GM12892 (cell line): ENCODE data around the gene DSTYK.
A peak's percentile ranks its signal among the peaks of the same experiment; 100 is the strongest.

ENCODE experiments used
- DNase-seq: peaks from one replicate; pipeline ENCODE4 v3.0.0; 2011; ENCODE audit not compliant: insufficient read length
- FAIRE-seq: peaks from 2 replicates; lab custom pipeline; 2011; peaks lifted over from hg19 to GRCh38; lab: Jason Lieb, UNC
- POLR2A ChIP-seq: IDR thresholded peaks from 2 replicates; pipeline ENCODE4 v1.6.1; 2011; ENCODE audit warnings: low read depth, low read length, control low read depth
- POLR2AphosphoS5 ChIP-seq: IDR thresholded peaks from 2 replicates; pipeline ENCODE4 v1.6.1; 2011; ENCODE audit warnings: low read depth, low read length, control low read depth
- TAF1 ChIP-seq: IDR thresholded peaks from 2 replicates; pipeline ENCODE4 v1.6.1; 2011; ENCODE audit warnings: low read depth, mild to moderate bottlenecking, control low read depth, low read length, borderline replicate concordance

Gene DSTYK

GRCh38 chr1:205248793-205249601 is 37.5 kb upstream of the DSTYK start:
- no peak for TF ChIP-seq POLR2A
- no peak for DNase-seq
- no peak for FAIRE-seq

GRCh38 chr1:205247130-205247921 is 35.8 kb upstream of the DSTYK start:
- DNase-seq, result no peak
- peak; percentile 58 for FAIRE-seq
- no peak for TF ChIP-seq POLR2A
- TF ChIP-seq POLR2AphosphoS5, result no peak
- TF ChIP-seq TAF1, result no peak

DNA sequence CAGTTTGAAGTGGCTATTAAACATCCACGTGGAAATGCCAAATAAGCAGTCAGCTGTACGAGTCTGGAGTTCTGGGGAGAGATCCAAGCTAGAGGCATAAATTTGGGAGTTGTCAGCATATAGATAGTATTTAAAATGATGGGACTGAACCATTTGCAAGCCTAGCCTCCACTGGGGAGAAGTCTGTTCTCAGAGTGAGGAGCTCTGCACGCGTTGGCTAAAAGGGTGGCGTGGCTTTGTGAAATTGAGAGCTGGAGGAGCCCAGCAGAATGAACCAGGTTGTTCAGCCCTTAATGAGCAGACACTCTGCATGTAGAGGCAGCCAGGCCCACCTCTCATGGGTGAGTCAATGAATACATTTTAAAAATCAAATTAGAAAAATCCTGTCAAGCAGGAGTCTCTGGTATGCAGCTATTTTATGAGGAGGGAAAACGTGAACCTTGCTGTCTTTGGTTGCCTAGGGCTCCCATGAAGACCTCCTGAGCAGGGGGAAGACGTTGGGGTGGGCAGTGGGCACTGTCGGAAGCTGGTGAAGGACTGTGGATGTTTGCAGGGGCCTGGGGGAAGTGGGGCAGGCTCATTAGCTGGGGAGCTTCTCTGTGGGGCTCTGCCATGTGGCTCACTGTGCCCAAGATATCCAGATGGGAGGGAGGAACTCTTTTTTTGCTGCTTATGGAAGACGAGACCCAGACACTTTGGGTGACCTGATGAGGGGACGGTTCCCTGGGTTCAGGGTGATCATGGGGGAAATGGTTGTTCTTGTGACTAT is 35.0 kb upstream of the DSTYK start:
- no peak for TF ChIP-seq POLR2A
- TF ChIP-seq POLR2AphosphoS5, result no peak
- TF ChIP-seq TAF1, result no peak
- DNase-seq, result no peak

GRCh38 chr1:205245096-205245495 is 33.6 kb upstream of the DSTYK start:
- no peak for FAIRE-seq
- no peak for DNase-seq
- TF ChIP-seq TAF1, result no peak
- TF ChIP-seq POLR2AphosphoS5, result no peak
- TF ChIP-seq POLR2A, result no peak

More for the DNA sequence above, 35.0 kb upstream of the DSTYK start:
- no peak for FAIRE-seq

DNA sequence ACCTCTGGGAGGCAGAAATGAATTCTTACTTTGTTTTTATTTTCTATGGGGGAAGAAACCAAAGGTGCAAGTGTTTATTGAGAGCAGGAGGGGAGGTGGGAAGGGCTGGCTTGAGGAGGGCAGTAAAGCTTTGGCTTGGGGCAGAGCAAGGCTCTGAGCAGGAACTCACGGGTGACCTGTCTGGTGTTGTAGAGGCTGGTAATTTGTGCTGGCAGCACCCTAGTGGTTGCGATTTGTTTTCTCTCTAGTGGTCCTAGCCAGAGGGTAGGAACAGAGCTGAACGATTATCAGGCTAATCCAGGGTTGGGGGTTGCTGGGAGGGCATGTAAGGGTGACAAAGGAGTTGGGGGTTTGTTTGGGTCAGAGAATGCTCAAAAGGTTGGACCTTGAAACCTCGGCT is 32.9 kb upstream of the DSTYK start:
- FAIRE-seq (no peak), DNase-seq (no peak)
- TF ChIP-seq TAF1, result no peak

DNA sequence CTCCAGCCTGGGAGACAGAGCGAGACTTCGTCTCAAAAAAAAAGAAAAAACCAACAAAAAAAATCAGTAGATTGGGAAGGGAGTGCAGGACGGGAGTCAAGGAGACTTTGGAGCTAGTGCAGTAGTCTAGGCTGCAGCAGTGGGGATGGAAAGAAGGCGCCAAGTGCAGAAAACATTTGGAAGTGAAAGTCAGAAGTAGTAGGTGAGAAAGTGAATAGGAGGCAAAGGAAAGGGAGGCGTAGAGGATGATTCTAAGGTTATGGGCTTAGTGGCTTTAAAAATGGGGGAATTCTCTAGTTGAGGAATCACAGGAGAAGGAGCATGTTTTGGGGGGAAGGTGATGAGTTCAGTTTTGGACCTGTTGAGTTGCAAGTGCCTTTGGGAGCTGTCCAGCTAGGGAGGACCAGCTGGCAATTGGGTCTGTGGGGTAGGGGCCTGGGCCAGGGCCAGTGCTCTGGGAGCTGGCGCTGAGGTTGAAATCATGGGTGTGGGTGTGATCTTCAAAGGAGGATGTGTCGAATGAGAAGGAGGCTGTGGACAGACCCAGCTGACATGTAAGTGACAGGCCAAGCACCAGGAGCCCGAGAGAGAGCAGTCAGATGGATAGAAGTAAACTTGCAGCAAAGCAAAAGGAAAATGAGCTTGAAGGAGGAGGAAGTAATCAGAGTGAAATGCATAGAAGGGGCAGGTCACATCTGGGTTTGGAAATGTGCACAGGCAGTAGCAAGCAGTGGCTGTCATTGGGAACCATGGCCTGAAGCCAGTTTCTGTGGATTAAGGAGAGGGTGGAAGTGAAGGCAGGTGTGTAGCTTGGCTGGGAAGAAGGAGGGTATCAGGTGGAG is 32.1 kb upstream of the DSTYK start:
- FAIRE-seq (peak; percentile 56), DNase-seq (no peak)
- no peak for TF ChIP-seq POLR2AphosphoS5
- no peak for TF ChIP-seq POLR2A
- no peak for TF ChIP-seq TAF1

- FAIRE-seq (no peak), DNase-seq (no peak)
- TF ChIP-seq TAF1 (no peak), POLR2A (no peak), POLR2AphosphoS5 (no peak)
Measured at GRCh38 chr1:205241366-205242030, 30.0 kb upstream of the DSTYK start.

- FAIRE-seq, result no peak
Measured at GRCh38 chr1:205240569-205240968, 29.1 kb upstream of the DSTYK start.

GRCh38 chr1:205240118-205240517 is 28.6 kb upstream of the DSTYK start:
- DNase-seq (no peak), FAIRE-seq (no peak)
- TF ChIP-seq POLR2A, result no peak
- no peak for TF ChIP-seq TAF1
- no peak for TF ChIP-seq POLR2AphosphoS5

More at GRCh38 chr1:205240569-205240968, 29.1 kb upstream of the DSTYK start:
- DNase-seq, result no peak
- TF ChIP-seq TAF1 (no peak), POLR2A (no peak), POLR2AphosphoS5 (no peak)

- no peak for TF ChIP-seq POLR2AphosphoS5
- no peak for TF ChIP-seq POLR2A
- TF ChIP-seq TAF1, result no peak
- peak; percentile 30 for FAIRE-seq
- DNase-seq, result no peak
Measured at GRCh38 chr1:205239078-205239477, 27.6 kb upstream of the DSTYK start.
